Right lobe of liver (tissue), 6 donors: ENCODE data around the gene SLC37A2. TPM values are rescaled to one million over a fixed set of nuclear protein-coding genes. Genes with fewer than 3 reads are reported as not detected.

Source experiments
- ATAC-seq, 4 donors: fragments of 200-7000 bp; cut with Tn5 transposase; one replicate each; pipeline ENCODE4 v1.9.1; 2020; ENCODE audit warnings: mild to moderate bottlenecking in 4 of 4, moderate library complexity in 4 of 4
- DNase-seq, 3 donors: peaks; one replicate each; pipeline ENCODE4 v3.0.0-alpha.2; 2020
- H3K27ac ChIP-seq, 3 donors: fragments of 200-600 bp; one replicate each; pipeline ENCODE4 v1.8.0; 2022
- H3K27me3 ChIP-seq, 2 donors: fragments of 200-600 bp; one replicate each; pipeline ENCODE4 v1.8.0; 2022
- H3K36me3 ChIP-seq, 4 donors: fragments of 200-600 bp; sonication (generic) in 1 of 4; one replicate each; pipeline versions ENCODE4 v1.5.1 to v1.8.0; 2017 to 2022; ENCODE audit warnings: control low read depth in 1 of 4
- H3K4me1 ChIP-seq, 4 donors: fragments of 200-600 bp; sonication (generic) in 1 of 4; one replicate each; pipeline versions ENCODE4 v1.5.1 to v1.8.0; 2017 to 2022; ENCODE audit warnings: control low read depth in 1 of 4
- H3K4me3 ChIP-seq, 3 donors: fragments of 200-600 bp; one replicate each; pipeline ENCODE4 v1.8.0; 2022
- H3K9me3 ChIP-seq, 4 donors: fragments of 200-600 bp; sonication (generic) in 1 of 4; one replicate each; pipeline versions ENCODE4 v1.5.1 to v1.8.0; 2017 to 2022; ENCODE audit warnings: control low read depth in 1 of 4
- CTCF ChIP-seq, 4 donors: fragments of 200-600 bp in 3 of 4; fragments of 450-650 bp in 1 of 4; IDR thresholded peaks; one replicate each; pipeline versions ENCODE4 v1.5.1 to v1.8.0; 2016 to 2022; ENCODE audit warnings: antibody characterized with exemption in 4 of 4, mild to moderate bottlenecking in 2 of 4
- POLR2A ChIP-seq: fragments of 450-650 bp; IDR thresholded peaks from one replicate; pipeline ENCODE4 v1.6.1; 2017; ENCODE audit warnings: antibody characterized with exemption, mild to moderate bottlenecking
- WGBS: methylation state at CpG from one replicate; pipeline ENCODE4 v1.1.6; 2018; ENCODE audit warnings: low coverage, low lambda C conversion rate; ENCODE audit not compliant: insufficient coverage; ENCODE audit errors: missing lambda C conversion rate; 5-methylcytosine and 5-hydroxymethylcytosine counted together
- intact Hi-C, 2 donors: fragments of 100-400 bp; cut with DNase I; formaldehyde crosslinking; loops; one replicate each; pipeline versions ENCODE4 v1.11.2 to v1.14.1; 2022
- total RNA-seq, 6 experiments: library from RNA; depleted of rRNA in 2 of 6; stranded (reverse); fragments of >200 nt in 2 of 6; fragmentation: NEBNext Ultra II Directional in 3 of 6; extraction: Animal tissue kit (Norgen Biotek cat#: 25700) in 3 of 6; gene quantifications; one replicate each; pipeline versions ENCODE4 v1.1.0 to v1.2.4, GENCODE V29; 2016 to 2023
- donor health status: DM: no; HTN: yes; CAD: no.
- donor health status: DM: no; HTN: no; CAD: no.
- donor health status: DM: no; HTN: no; CAD: no.
- donor health status: DM: no; HTN: yes; CAD: no.
- donor health status: DM: no; HTN: yes; CAD: no.

Gene SLC37A2
- total RNA-seq, 6 experiments from 2014 or later, result 3.4 to 14.2 (median 4.7) TPM

GRCh38 chr11:125090816-125091215 is 27.7 kb downstream of the SLC37A2 start:
- H3K27ac ChIP-seq, result no peak overlapping the region
- intact Hi-C loops, result no loop called here
- ATAC-seq (peak in 1 of 4 donors; percentile 11), DNase-seq (no peak)
- H3K4me1 ChIP-seq, result no peaks in the 10 kb centered on the region
- peaks cover 0 to 2% (median under 1%) of the 10 kb centered on the region in 4 donors for H3K36me3 ChIP-seq
- TF ChIP-seq POLR2A, result no peak
- no peak for TF ChIP-seq CTCF (IDR thresholded peaks at IDR 0.05)
- H3K9me3 ChIP-seq, result no peaks in the 10 kb centered on the region
- no peaks in the 10 kb centered on the region for H3K27me3 ChIP-seq
- WGBS, result no CpG with 5 or more reads among the region's 6 CpGs
- no peak overlapping the region for H3K4me3 ChIP-seq

- Histone ChIP-seq H3K4me1 (no peaks in the 10 kb centered on the region), H3K27ac (no peak overlapping the region), H3K36me3 (peaks cover 0 to 4% (median under 1%) of the 10 kb centered on the region in 4 donors), H3K4me3 (no peak overlapping the region), H3K9me3 (no peaks in the 10 kb centered on the region), H3K27me3 (no peaks in the 10 kb centered on the region)
- TF ChIP-seq CTCF (IDR thresholded peaks at IDR 0.05) (peak; percentile 61 to 74 (median 65)), POLR2A (no peak)
- ATAC-seq (peak; percentile 83 to 92 (median 86)), DNase-seq (no peak)
- intact Hi-C loops, result no loop called here
- 33% methylated on average over 5 of the region's 5 CpGs for WGBS
These were observed 28.3 kb downstream of the SLC37A2 start for GRCh38 chr11:125091247-125091876.

GRCh38 chr11:125091877-125092664 is 29.0 kb downstream of the SLC37A2 start:
- intact Hi-C loops, result no loop called here
- no peak overlapping the region for H3K4me3 ChIP-seq
- H3K27me3 ChIP-seq, result no peaks in the 10 kb centered on the region
- ATAC-seq (peak in 1 of 4 donors; percentile 15), DNase-seq (no peak)
- TF ChIP-seq POLR2A (no peak), CTCF (IDR thresholded peaks at IDR 0.05) (no peak)
- H3K36me3 ChIP-seq, result peaks cover 0 to 4% (median 2%) of the 10 kb centered on the region in 4 donors
- no peaks in the 10 kb centered on the region for H3K4me1 ChIP-seq
- H3K27ac ChIP-seq, result no peak overlapping the region
- WGBS, result 65% methylated on average over 4 of the region's 6 CpGs
- H3K9me3 ChIP-seq, result no peaks in the 10 kb centered on the region

- peaks cover 0 to 8% (median 4%) of the 10 kb centered on the region in 4 donors for H3K36me3 ChIP-seq
- TF ChIP-seq POLR2A (no peak), CTCF (IDR thresholded peaks at IDR 0.05) (no peak)
- H3K27ac ChIP-seq, result no peak overlapping the region
- DNase-seq (no peak), ATAC-seq (no peak)
- WGBS, result 67% methylated on average over 4 of the region's 6 CpGs
- H3K4me3 ChIP-seq, result no peak overlapping the region
- H3K4me1 ChIP-seq, result no peaks in the 10 kb centered on the region
- intact Hi-C loops, result no loop called here
- no peaks in the 10 kb centered on the region for H3K9me3 ChIP-seq
- H3K27me3 ChIP-seq, result no peaks in the 10 kb centered on the region
These were observed 29.6 kb downstream of the SLC37A2 start for GRCh38 chr11:125092669-125093068.
